HL-60 (cell line): ENCODE measurements around the gene FHIT.

Experiments
- CTCF ChIP-seq: IDR thresholded peaks from one replicate; pipeline ENCODE4 v1.5.1; 2011; ENCODE audit warnings: low read length, control low read depth, inconsistent platforms; ENCODE audit not compliant: insufficient read depth
- POLR2AphosphoS5 ChIP-seq: IDR thresholded peaks from 2 replicates; pipeline ENCODE4 v1.6.1; 2012; ENCODE audit warnings: low read depth
- REST ChIP-seq: IDR thresholded peaks from 2 replicates; pipeline ENCODE4 v1.6.1; 2012; ENCODE audit warnings: low read depth; ENCODE audit not compliant: insufficient replicate concordance

DNA sequence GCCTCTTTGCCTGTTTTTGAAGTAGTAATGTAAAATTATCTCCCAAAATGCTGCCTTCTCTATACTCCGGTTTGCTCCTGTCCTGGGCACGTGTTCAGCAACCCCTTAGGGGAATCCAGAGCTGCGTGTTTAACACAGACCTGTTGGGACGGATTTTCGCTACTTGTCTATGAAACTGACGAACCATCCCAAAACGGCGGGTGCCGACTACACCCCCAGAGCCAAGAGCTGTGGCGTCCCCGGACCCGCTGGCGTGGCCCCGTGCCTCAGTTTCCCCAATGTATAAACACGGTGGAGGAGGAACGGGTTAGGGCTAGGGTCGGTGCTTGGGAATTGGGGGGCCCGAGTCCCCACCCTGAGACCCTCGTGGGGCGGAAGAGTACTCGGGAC lies 473 bp downstream of the FHIT start:
- TF ChIP-seq CTCF: no peak
- TF ChIP-seq POLR2AphosphoS5: no peak
- no peak for TF ChIP-seq REST
